ENCODE results near the gene GLIS2.

DNA sequence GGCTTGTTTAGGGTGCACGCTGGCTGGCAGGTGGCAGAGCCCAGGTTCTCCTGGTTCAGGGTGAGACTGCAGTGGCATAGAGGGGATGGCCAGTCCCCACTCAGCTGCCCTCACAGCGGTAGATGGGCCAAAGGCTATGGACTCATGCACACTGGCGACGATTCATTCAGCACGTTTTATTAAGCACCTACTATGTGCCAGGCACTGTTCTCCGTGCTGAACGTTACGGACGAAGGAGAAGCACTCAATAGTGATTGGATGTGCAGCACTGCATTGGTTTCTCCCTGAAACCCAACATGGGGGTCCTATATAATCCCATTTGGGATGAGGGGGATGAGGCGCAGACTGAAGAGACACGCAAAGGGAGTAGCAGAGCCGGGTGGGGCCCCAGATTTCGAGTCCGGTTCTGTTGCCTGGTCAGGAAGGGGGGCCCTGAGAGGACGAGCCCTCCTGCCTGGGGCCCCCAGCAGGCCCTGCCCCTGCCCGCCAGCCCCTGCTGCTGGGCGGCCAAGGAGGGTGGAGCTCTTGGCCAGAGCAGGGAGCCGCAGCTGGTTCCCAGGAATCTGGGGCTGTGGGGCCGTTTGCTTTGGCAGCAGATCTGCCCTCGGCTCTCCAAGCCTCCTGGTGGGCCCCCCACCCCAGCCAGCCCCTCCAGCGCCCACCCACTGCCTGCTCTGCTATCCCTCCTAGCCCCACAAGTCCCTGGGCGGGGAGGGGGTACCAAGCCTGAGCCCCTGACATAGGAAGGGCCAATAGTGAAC lies 8.8 kb downstream of the GLIS2 start:
- TF ChIP-seq CTCF (IDR thresholded peaks at IDR 0.05) (no peak), POLR2A (IDR thresholded peaks at IDR 0.05) (no peak), POLR2AphosphoS5 (IDR thresholded peaks at IDR 0.05; ENCODE audit: insufficient read depth in 1 of 2, low read depth in 1 of 2) (no peak)

Data from vagina (tissue), 2 donors.